Stimulated activated CD4-positive, alpha-beta T cell treated with anti-CD3 and anti-CD28 coated beads, Interleukin-15, amount 100 ng/mL, for 24 hours (primary cell): ENCODE data around the gene DCST2.

ENCODE experiments used
- DNase-seq: peaks from one replicate; pipeline ENCODE4 v3.0.0-alpha.2; 2020

DCST2 gene

DNA sequence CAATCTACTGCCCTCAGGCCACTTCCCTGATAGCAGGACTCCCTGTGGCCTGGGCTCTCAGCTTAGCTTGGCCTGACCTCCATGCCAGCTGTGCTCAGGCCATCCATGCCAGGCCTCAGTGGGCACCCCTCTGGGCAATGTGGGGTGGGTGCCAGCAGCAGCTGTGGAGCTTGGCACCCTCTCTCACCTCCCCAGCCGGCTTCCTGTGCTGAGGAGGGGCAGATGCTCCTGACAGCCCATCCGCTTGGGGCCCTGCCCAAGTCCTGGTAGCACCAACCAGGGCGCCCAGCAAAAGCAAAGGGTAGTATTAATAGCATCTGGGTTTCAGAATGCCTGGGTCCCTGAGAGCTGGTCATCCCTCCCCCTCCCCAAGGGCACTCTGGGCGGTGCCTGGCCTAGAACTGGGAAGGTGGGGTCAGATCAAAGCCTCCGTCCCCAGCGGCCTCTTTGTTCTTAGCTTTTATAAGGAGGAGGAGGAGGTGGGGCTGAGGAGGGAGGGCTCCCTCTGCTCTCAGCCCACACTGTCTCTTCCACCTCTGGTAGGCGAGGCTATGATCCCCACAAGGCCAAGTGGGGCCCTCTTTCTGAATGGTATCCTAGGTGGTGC, 36.1 kb upstream of the DCST2 start:
- DNase-seq = no peak

DNA sequence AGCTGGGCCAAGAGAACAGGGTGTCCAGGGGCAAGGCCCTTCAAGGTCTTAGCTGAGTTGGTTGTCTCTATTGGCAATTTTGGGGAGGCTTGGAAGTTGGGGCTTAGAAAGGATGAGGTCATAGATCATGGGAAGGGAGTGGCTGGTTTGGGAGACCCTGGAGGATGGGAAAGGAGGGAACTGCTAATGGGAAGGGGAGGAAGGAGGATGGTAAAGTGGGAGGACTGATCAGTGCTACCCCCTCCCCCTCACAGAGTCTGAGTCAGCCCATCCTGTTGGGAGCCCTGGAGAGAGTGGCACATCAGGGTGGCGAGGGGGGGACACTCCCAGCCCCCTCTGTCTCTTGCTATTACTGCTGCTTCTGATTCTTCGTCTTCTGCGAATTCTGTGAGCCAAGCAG, 35.0 kb upstream of the DCST2 start:
- DNase-seq = no peak

DNA sequence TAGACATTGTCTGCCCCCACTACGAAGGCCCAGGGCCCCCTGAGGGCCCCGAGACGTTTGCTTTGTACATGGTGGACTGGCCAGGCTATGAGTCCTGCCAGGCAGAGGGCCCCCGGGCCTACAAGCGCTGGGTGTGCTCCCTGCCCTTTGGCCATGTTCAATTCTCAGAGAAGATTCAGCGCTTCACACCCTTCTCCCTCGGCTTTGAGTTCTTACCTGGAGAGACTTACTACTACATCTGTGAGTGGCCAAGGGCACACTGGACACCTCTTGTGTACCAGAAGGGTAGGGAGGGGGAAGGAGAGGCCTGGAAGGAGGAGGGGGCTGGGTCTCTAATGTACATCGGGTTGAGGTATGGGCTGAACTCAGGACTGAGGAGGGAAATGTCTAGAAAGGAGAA, 33.2 kb upstream of the DCST2 start:
- DNase-seq = no peak

DNA sequence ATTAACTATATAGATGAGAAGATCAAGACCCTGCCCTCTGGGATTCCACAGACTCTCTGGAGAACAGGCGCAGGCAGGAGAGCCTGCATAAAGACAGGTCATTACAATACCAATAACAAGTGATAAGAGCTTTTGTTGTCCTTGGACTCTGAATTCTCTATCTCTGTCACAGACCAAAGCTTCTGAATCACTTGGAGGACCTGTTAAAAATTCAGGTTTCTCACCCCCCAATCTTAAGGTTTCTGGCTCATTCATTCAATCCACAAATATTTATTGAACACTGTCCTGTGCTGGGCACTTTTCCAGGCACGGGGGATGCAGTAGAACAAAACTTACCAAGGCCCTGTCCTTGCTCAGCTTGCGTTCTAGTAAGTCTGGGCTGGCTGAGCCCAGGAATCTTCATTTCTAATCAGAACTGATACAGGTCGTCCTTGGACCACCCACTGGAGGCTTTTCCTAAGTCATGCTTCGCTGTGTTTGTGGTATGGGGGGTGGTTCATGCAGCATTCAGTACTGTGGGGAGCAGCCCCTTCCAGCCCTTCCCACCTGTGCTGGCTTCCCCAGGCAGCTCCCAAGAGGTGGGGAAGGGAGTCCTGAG, 31.4 kb upstream of the DCST2 start:
- no peak for DNase-seq

DNA sequence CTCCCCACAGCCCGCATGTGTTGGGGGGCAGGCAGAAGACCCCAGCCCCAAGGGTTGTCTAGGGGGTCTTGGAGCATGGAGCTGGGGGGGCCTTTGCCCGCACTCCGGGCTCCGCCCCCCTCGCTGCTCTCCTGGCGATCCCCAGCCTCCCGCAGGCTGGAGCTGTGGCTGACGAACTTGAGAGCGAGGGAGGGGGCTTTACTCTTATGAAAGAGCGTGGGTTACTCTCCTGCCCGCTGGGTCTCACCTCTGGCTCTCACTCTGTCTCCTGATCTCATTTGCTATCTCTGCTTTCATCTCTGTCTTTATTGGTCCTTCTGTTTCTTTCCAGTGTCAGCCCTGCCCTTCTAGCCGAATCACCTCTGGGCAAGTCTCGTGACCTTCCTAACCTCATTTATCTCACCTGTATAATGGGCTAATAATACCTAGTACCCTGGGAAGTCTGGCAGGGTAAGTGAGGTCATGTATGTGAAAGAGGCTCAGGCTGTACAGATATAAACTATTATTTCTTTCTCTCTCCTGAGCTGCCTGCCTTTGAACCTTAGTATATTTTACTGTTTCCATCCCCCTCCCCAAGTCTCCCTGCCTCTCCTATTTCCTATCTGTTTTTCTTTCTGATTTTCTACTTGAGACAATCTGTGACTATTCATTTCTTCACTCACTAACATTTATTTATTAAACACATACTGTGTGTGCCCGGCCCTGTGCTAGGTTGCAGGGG, 30.7 kb upstream of the DCST2 start:
- DNase-seq = peak; percentile 43

DNA sequence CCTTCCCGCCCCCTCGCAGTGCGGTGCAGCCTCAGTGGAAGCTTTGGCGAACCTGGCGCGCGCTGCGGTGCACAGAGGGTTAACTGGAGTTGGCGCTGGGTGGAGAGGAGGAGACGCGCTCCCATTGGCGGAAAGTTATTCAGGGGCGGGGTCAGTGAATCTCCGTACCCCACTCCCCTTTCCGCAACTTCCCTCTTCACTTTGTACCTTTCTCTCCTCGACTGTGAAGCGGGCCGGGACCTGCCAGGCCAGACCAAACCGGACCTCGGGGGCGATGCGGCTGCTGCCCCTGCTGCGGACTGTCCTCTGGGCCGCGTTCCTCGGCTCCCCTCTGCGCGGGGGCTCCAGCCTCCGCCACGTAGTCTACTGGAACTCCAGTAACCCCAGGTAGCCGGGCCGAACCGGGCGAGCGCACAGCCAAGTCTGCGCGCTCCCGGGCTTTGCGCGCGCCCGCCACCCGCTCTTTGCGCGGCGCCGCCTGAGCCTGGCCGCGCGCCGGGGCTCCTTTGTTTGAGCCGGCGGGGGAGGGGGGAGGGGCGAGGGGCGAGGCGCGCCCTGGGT, 30.0 kb upstream of the DCST2 start, which contains the start of gene EFNA4:
Gene EFNA4 (plus strand): TSS at position 191 of the 561 bp plus-strand sequence. CDS start 84 bp downstream, at position 275.
- peak; percentile 92 for DNase-seq

DNA sequence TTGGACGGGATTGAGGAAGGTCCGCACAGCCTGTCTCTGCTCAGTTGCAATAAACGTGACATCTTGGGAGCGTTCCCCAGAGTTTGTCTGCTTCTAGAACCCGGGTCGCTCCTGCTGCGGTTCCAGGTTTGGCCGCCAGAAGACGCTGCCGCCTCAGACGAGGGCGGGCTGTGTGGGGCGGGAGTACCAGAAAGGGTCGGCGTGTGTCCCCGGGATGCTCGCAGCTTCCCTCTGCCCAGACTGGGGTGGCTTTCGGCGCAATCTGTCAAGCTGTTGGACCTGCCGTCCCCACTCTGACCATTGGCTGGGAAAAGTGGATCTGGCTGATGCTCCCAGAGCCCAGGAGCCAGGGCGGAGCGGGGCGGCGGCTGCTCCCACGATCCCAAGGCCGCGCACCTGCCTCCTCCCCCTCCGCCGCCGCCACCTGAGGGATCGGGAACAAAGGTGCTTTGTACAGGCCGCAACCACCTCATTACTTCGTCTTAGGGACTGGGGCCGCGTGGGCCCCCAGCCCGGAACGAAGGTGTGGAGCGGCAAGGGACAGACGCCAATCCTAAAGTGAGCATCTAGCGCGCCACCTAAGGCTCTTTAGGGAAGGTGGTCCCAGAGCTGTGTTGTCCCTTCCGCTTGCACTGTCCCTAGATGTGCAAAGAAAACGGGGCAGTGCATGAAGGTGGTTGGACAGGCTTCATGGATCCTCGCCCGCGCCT, 29.3 kb upstream of the DCST2 start:
- DNase-seq = peak; percentile 86

DNA sequence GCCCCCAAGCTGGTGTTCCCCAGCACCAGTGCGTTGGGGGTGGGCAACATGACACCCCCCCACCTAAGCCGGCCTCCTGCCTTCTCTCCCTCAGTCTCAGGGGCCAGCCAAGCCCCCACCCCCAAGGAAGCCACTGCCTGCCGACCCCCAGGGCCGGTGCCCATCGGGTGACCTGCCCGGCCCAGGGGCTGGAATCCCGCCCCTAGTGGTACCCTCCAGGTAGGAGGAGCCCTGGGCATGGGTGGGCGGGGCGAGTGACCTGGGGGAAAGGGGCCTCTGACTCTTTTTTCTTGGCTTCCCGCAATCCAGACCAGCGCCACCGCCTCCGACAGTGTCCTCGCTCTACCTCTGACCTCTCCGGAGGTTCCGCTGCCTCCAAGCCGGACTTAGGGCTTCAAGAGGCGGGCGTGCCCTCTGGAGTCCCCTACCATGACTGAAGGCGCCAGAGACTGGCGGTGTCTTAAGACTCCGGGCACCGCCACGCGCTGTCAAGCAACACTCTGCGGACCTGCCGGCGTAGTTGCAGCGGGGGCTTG, 28.6 kb upstream of the DCST2 start:
- peak; percentile 27 for DNase-seq

DNA sequence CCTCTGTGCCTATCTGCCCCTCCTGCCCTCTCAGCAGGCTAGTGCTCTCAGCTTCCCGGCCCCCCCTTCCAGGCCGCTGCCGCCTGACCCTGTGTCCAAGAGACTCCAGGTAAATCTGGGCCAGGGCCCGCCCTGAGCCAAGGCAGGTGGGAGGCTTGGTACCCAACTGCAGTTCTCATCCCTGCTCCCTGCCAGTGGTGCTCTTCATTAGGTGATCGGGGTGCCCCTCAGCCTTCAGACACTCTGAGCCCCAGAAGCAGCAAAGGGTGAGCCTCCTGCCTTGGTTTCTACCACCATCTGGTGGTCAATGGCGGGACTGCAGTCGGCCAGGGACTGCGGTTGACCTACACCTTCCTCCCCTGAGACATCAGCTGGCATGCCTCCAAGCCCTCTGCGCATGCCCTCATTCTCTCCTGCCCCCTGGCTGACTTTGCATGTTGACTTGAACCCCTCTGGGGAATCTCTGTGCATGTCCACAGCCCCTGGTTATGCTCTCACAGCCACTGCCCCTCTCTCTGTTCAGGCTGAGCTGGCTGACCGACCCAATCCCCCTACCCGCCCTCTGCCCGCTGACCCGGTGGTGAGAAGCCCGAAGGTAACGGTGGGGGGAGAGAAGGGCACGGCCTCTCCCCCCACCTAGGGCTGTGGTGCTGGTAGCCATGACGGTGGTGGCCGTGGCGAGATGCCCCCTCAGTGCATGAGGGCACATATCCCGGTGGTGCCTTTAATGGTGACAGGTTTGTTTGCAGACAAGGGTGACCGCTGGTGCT, 28.0 kb upstream of the DCST2 start:
- peak; percentile 96 for DNase-seq

DNA sequence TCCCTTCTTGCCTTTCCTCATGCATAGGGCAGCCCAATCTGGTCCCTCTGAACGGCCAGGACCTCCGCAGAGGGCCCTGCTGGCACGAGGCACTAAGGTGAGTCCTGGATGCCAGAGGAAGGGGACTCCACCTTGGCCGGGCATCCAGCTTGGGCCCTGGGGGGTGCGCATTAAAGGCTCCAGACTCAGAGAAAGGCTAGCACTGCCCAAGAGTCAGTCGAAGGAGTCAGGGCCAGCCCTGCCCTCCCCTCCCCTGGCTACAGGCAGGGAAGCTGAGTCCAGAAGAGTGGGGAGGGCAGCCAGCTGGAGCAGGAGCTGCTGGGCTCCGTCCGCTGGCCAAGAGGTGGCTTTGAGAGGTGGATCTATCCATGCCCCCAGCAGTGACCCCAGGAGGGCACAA, 27.2 kb upstream of the DCST2 start:
- DNase-seq = no peak

DNA sequence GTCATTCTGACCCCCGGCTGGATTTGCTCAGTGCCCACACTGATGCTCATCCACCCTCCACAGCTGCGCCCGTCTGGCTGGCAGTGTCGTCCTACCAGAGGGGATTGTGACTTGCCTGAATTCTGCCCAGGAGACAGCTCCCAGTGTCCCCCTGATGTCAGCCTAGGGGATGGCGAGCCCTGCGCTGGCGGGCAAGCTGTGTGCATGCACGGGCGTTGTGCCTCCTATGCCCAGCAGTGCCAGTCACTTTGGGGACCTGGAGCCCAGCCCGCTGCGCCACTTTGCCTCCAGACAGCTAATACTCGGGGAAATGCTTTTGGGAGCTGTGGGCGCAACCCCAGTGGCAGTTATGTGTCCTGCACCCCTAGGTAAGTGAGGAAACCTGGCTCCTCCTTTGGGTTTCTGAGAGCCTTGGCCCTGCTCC, 24.2 kb upstream of the DCST2 start:
- no peak for DNase-seq

DNA sequence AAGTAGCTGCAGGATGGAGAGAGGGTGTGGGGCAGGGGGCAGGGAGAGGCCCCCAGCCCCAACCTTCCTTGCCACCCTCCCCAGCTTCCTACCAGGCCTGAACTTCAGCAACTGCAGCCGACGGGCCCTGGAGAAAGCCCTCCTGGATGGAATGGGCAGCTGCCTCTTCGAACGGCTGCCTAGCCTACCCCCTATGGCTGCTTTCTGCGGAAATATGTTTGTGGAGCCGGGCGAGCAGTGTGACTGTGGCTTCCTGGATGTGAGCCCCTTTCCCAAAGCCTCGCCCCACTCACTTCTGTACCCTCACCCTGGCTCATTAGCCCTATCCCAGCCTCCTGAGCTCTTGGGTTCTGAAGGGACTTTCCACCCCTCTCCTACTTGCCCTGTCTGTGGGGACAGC, 23.5 kb upstream of the DCST2 start:
- DNase-seq = no peak

DNA sequence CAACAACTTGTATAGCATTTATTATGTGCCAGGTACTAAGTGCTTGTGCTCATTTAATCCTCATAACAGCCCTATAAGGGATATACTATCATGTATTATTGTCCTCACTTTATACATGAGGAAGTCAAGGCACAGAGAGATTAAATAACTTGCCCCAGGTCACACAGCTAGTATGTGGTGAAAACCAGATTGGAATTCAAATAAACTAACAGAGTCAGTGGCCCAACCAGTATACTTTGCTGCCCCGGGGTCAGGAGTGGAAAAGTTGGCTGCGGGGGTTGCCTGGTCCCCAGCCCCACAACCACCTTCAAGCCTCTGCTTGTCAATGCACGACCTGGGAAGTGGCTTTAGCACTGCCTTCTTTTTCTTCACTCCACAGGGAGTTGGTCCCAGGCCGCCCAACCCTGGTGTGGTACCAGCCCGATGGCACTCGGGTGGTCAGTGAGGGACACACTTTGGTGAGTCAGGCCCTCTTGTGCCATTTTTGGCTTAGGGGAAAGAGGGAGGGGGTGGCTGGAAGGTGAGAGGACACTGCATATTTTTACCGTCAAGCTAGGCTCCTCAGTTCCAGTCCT, 20.0 kb upstream of the DCST2 start:
- DNase-seq = no peak

DNA sequence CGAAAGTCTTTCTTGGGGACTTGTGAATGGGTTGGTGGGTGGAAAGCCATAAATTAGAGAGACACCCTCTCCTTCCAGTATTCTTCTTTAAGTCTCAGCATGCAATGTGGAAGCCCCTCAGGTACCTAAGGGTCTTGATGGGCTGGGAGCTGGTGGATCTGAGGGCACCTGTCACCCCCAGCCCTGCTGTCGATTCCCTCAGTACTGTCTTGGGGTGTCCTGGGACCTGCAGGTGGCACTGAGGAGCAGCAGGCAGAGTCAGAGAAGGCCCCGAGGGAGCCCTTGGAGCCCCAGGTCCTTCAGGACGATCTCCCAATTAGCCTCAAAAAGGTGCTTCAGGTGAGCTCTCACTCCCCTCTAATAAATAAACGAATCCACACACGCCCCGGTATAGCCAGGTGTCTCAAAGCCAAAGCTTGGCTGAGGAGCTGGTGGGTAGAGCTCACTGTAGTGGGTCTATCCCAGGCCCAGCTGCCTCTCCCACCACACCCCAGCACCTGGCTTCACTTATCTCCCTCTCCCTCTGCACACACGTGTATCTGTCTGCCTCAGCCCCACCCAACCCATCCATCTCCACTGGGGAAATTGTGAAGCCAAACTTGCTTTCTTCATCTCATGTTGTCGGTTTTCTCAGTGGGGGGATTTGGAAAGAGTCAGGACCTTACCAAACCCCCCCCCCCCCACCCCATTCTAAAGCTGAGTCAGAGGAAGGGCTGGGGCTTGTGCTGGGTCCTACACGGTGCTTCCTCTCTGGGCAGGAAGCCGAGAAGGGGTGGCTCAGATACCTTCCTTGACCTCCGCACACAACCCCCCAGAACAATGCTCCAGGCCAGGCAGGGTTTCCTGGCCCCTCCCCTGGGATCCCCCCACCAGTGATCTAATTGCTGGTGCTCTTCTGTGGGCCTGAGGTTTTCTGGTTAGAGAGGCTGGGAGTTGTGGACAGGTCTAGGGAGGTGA, 19.1 kb upstream of the DCST2 start:
- DNase-seq = peak; percentile 54

DNA sequence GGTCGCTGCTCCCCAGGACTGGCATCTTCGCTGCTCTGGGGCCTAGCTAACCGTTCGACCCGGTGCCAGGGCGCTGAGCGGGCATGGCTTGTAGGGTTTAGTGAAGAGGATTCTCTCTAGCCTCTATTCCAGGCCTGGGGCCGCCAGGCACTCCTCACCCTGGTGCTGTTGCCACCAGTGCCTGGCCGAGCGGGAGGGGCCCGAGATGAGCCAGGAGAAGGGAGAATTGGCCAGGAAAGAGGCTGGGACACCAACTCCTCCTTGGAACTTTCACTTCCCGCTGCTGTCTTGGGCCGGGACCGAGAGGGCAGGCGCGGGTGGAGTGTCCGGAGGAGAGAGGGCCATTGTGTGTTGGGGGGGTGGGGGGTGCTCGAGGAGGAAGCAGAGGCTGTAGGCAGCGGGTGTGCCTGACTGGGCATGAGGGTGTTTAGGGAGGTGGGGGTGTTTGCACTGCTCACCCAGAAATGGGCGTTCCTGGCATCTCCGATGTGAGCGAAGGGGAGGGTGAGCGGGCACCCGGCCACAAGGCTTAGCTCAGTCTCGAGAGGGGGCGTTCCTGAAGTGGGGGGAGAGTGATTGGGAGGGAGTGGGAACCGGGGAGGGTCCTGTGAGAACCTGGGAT, 18.3 kb upstream of the DCST2 start:
- peak; percentile 60 for DNase-seq

DNA sequence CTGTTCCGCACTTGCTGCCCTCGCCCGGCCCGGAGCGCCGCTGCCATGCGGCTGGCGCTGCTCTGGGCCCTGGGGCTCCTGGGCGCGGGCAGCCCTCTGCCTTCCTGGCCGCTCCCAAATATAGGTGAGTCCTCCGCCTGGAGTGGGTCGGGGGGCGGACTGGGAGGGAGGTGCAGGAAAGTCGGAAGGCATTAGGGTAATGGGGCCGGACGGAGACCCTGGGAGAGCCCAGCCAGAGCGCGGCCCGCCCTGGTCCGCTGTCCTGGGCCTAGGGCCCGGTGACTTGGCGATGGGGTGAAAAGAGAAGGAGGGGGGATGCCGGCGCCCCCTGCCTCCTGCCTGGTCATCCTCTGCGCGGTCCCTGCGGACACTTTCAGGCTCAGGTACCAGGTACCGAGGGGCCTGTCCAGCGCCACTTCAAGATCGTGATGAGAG, 17.8 kb upstream of the DCST2 start:
- DNase-seq = no peak

DNA sequence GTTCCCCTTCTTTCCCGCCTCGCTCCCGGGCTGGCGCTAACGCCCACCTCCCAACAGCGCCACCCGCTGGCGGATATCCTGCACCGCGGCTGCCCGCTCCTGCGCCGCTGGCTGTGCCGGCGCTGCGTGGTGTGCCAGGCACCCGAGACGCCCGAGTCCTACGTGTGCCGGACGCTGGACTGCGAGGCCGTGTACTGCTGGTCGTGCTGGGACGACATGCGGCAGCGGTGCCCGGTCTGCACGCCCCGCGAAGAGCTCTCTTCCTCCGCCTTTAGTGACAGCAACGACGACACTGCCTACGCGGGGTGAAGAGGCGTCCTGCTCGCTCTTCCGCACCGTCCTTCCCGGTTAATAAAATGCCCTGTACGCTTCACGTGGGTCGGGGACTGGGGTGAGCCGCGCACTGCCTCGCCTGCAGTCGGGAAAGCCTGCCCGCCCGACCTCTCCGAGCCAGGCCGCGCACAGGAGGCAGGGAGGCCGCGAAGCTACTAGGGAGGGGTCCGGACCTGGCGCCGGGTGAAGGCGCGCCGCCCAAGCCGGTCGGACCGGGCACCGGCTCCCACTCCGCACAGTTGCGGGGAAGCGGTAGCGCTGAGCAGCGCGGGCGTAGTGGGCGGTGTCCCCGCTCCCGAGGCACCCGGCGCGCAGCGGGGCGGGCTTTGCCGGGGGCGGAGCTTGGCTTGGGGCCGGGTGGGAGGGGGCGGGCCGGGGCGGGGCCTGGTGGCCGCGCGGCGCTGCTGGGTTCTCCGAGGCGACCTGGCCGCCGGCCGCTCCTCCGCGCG, 17.2 kb upstream of the DCST2 start, which contains the start of gene ADAM15:
Gene ADAM15 (plus strand): TSS at position 757 of the 782 bp plus-strand sequence. CDS start 71 bp downstream, outside the sequence.
- peak; percentile 86 for DNase-seq

DNA sequence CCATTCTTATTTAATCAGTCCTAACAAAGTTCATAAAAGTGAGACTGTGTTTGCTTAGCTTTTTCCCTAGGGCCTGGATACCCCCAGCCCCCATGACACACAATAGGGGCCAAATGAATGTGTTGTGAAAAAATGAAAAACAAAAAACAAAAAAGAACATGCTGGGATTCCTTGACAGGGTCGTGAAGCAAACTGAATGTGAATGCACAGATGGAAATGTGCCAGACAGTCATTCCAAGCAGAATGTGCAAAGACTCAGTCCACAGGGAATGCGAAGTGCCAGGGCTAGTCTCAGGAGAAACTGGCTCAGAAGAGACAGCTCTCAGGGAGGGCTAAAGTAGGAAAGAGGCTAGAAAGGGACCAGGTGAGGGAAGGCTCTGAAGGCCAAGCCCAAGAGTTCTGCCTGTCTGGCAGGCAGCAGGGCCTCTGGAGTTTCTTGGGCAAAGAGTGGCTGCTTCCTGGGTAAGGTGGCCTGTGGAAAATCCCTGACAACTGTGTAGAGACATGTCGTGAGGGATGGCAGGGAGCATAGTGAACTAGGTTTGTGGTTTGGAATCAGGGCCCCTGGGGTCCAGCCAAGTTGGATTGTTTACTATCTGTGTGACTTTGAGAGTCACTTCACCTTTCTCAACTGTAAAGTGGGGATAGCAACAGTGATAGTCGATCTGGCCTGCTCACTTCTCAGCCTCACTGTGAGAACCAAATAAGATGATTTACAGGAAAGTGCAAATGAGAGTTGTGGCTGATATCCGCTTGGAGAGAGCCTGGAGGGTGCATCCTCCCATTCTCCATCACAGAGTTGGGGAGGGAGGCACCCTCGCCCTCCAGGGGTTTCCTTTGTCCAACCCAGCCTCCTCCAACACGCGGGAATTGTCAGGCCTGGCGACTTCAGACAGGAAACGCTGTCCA, 16.3 kb upstream of the DCST2 start:
- DNase-seq = no peak
